Endothelial cell of umbilical vein (primary cell): ENCODE data around the gene CACNA1C. TPM values are rescaled to one million over a fixed set of nuclear protein-coding genes. Genes with fewer than 3 reads are reported as not detected.

Source experiments
- BruUV-seq: library from RNA; stranded (reverse); fragments of 400-500 nt; replicated peaks from 2 replicates; lab custom pipeline; 2021; lab: Mats Ljungman, UMichigan
- CTCF ChIA-PET: fragments of 300-600, 350-600 bp; sonication (Branson Sonifier 250); formaldehyde crosslinking; loops from one replicate; lab custom pipeline; 2021; ENCODE audit warnings: antibody characterized with exemption, inconsistent platforms; lab: Charles Lee
- POLR2A ChIA-PET: fragments of 300-600, 350-600 bp; sonication (Branson Sonifier 250); formaldehyde crosslinking; loops from one replicate; lab custom pipeline; 2021; ENCODE audit warnings: antibody characterized with exemption, inconsistent platforms; lab: Charles Lee
- DNase-seq: peaks from one replicate; pipeline ENCODE4 v3.0.0-alpha.2; 2011; ENCODE audit warnings: low read depth, low spot score
- FAIRE-seq: peaks from 2 replicates; lab custom pipeline; 2011; peaks lifted over from hg19 to GRCh38; lab: Jason Lieb, UNC
- H2AFZ ChIP-seq: 2 replicates; pipeline ENCODE4 v1.6.0; 2012; ENCODE audit warnings: low read depth, low read length, control low read depth, inconsistent platforms
- H3K27ac ChIP-seq: 2 replicates; pipeline ENCODE4 v1.5.1; 2011; ENCODE audit warnings: low read depth, mild to moderate bottlenecking, control low read depth, low read length, moderate library complexity; ENCODE audit not compliant: insufficient read depth
- H3K27me3 ChIP-seq, 2 experiments: 2 replicates each; pipeline versions ENCODE4 v1.6.0 to v1.6.1; 2011; ENCODE audit warnings: low read length in 2 of 2, mixed read lengths in 1 of 2; ENCODE audit not compliant: control insufficient read depth in 2 of 2, insufficient read depth in 2 of 2
- H3K36me3 ChIP-seq, 2 experiments: 2 replicates in 1 of 2; 3 replicates in 1 of 2; pipeline ENCODE4 v1.5.1; 2011; ENCODE audit warnings: low read length in 2 of 2, mild to moderate bottlenecking in 1 of 2, moderate library complexity in 1 of 2; ENCODE audit not compliant: control insufficient read depth in 2 of 2, insufficient read depth in 2 of 2; ENCODE audit errors: extremely low read depth in 1 of 2
- H3K4me1 ChIP-seq: 3 replicates; pipeline ENCODE4 v1.5.1; 2011; ENCODE audit warnings: mild to moderate bottlenecking, low read length; ENCODE audit not compliant: control insufficient read depth, insufficient read depth; ENCODE audit errors: extremely low read depth
- H3K4me2 ChIP-seq: 2 replicates; pipeline ENCODE4 v1.6.1; 2011; ENCODE audit warnings: low read length, control low read depth, mixed read lengths; ENCODE audit not compliant: insufficient read depth
- H3K4me3 ChIP-seq, 3 experiments: fragments of 200-600 bp in 1 of 3; sonication (generic), shearing (Covaris generic) in 1 of 3; replicated peaks in 1 of 3; 2 replicates each; pipeline ENCODE4 v1.5.1; 2011 to 2016; ENCODE audit warnings: control low read depth in 3 of 3, low read length in 3 of 3, mild to moderate bottlenecking in 2 of 3, inconsistent platforms in 1 of 3, low read depth in 1 of 3, moderate library complexity in 1 of 3; ENCODE audit not compliant: insufficient read depth in 1 of 3
- H3K79me2 ChIP-seq: 2 replicates; pipeline ENCODE4 v1.6.0; 2012; ENCODE audit warnings: low read length, inconsistent platforms; ENCODE audit not compliant: control insufficient read depth, insufficient read depth
- H3K9ac ChIP-seq: replicated peaks from 2 replicates; pipeline ENCODE3; 2011; ENCODE audit warnings: low read length, control low read depth; ENCODE audit not compliant: insufficient read depth; ENCODE audit errors: extremely low read depth
- H3K9me1 ChIP-seq: replicated peaks from 3 replicates; pipeline ENCODE4 v1.6.0; 2011; ENCODE audit warnings: mild to moderate bottlenecking, low read length; ENCODE audit not compliant: control insufficient read depth, insufficient read depth; ENCODE audit errors: extremely low read depth
- H3K9me3 ChIP-seq: replicated peaks from 2 replicates; pipeline ENCODE4 v1.5.1; 2012; ENCODE audit warnings: low read length, inconsistent platforms; ENCODE audit not compliant: control insufficient read depth, insufficient read depth
- H4K20me1 ChIP-seq: replicated peaks from 2 replicates; pipeline ENCODE3; 2011; ENCODE audit warnings: mild to moderate bottlenecking, low read length; ENCODE audit not compliant: control insufficient read depth, insufficient read depth; ENCODE audit errors: extremely low read depth
- FOS ChIP-seq: IDR thresholded peaks from 2 replicates; pipeline ENCODE4 v1.6.1; 2011; ENCODE audit warnings: mild to moderate bottlenecking, low read length, moderate library complexity, borderline replicate concordance; ENCODE audit not compliant: insufficient read depth
- JUN ChIP-seq: IDR thresholded peaks from 2 replicates; pipeline ENCODE4 v1.6.1; 2011; ENCODE audit warnings: borderline replicate concordance, low read depth; ENCODE audit not compliant: insufficient read length, insufficient read depth
- POLR2A ChIP-seq: IDR thresholded peaks from 2 replicates; pipeline ENCODE4 v1.6.1; 2012; ENCODE audit warnings: low read depth, mild to moderate bottlenecking, control low read depth, low read length
- POLR2AphosphoS5 ChIP-seq: IDR thresholded peaks from 2 replicates; pipeline ENCODE4 v1.6.1; 2012; ENCODE audit warnings: low read depth, mild to moderate bottlenecking, control low read depth, low read length, moderate library complexity; ENCODE audit not compliant: insufficient read depth
- dilution Hi-C: fragments of 300-500 bp; cut with MboI; formaldehyde crosslinking; loops from one replicate; pipeline ENCODE4 v1.15.0; 2019; ENCODE audit warnings: low sequenced_read_pairs; ENCODE audit not compliant: extremely low pct_ligation_motif_present
- intact Hi-C: fragments of 100-400 bp; cut with micrococcal nuclease; formaldehyde crosslinking; loops from one replicate; pipeline ENCODE4 v1.10.0; 2022
- polyA plus RNA-seq, 4 experiments: library from polyadenylated mRNA; depleted of rRNA in 3 of 4; stranded (reverse) in 3 of 4; unstranded in 1 of 4; fragments of >200 nt; gene quantifications; 2 replicates each; pipeline versions ENCODE4 v1.2.1 to v1.2.3, GENCODE V29; 2011 to 2012; ENCODE audit warnings: missing spikeins in 1 of 4
- total RNA-seq: library from RNA; stranded (reverse); gene quantifications from 2 replicates; pipeline ENCODE4 v1.2.3, GENCODE V29; 2021
- TF ChIP-seq, protein P1 (sequence below), 2 donors: IDR thresholded peaks; 1 replicate in 1 of 2; 2 replicates in 1 of 2; pipeline ENCODE4 v1.5.1; 2011; ENCODE audit warnings: low read length in 2 of 2, mild to moderate bottlenecking in 2 of 2, moderate library complexity in 2 of 2, control low read depth in 1 of 2, inconsistent platforms in 1 of 2, low read depth in 1 of 2; ENCODE audit not compliant: insufficient read depth in 1 of 2; ENCODE audit errors: extremely low read depth in 1 of 2

Gene CACNA1C
- total and polyA plus RNA-seq, 2 donors (not counting 3 experiments of a cell fraction or from before 2014, with no cell fraction given), result not detected

DNA sequence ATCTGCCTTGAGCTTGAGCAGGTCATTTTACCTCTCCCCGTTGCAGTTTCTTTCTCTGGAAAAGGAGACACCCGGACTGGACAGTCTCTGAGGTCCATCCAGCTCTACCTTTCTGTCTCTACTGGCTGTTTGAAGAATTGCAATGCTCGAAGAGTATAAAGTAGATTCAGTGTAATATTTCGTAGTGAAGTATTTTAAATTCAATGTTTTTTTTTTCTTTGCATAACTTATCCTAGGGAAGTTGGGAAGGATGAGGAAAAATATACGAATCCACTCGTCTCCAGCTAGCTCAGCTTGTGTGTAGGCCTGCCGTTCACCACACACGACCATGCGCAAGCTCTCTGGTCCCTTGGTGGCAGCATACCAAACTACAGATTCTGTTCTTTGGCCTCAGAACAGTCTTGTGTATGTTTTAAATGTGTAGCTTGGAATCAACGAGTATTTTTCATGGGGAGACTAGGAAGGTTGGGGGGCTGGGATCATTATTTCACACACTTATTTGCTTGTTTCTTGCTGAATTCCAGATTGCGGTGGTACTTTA is 307.9 kb downstream of the CACNA1C start:
- Histone ChIP-seq H3K9ac (no peak overlapping the region), H3K9me1 (no peaks in the 10 kb centered on the region), H4K20me1 (no peaks in the 10 kb centered on the region), H3K27me3 (no peaks in the 10 kb centered on the region), H2AFZ (no peak overlapping the region), H3K36me3 (no peaks in the 10 kb centered on the region), H3K4me3 (no peak overlapping the region), H3K79me2 (no peaks in the 10 kb centered on the region), H3K9me3 (no peaks in the 10 kb centered on the region), H3K4me2 (no peak overlapping the region), H3K27ac (no peak overlapping the region), H3K4me1 (peaks cover 5% of the 10 kb centered on the region)
- TF ChIP-seq, protein P1, sequence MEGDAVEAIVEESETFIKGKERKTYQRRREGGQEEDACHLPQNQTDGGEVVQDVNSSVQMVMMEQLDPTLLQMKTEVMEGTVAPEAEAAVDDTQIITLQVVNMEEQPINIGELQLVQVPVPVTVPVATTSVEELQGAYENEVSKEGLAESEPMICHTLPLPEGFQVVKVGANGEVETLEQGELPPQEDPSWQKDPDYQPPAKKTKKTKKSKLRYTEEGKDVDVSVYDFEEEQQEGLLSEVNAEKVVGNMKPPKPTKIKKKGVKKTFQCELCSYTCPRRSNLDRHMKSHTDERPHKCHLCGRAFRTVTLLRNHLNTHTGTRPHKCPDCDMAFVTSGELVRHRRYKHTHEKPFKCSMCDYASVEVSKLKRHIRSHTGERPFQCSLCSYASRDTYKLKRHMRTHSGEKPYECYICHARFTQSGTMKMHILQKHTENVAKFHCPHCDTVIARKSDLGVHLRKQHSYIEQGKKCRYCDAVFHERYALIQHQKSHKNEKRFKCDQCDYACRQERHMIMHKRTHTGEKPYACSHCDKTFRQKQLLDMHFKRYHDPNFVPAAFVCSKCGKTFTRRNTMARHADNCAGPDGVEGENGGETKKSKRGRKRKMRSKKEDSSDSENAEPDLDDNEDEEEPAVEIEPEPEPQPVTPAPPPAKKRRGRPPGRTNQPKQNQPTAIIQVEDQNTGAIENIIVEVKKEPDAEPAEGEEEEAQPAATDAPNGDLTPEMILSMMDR (IDR thresholded peaks at IDR 0.05; ENCODE audit: extremely low read depth in 1 of 2, insufficient read depth in 1 of 2, low read depth in 1 of 2, low read length in 2 of 2), result no peak
- TF ChIP-seq POLR2A (no peak), FOS (no peak), JUN (no peak), POLR2AphosphoS5 (no peak)
- ChIA-PET POLR2A (no interaction called here), CTCF (interaction anchor here (0.7 to 1.4 kb wide), 2 partner anchors 33 to 70 kb away, joined by 3 read pairs; no protein-coding TSS in a partner anchor)
- no TSS peak for BruUV-seq
- dilution Hi-C loops, result no loop called here
- DNase-seq, result no peak
- intact Hi-C loops, result no loop called here
- FAIRE-seq, result no peak
